ENCODE data around the gene ANGPTL2.
"Not testable (repeated sequence)": the region's sequence is repeated elsewhere in the genome, so short reads cannot be mapped to it uniquely, and the experiment has no call there.

ANGPTL2 gene, protein sequence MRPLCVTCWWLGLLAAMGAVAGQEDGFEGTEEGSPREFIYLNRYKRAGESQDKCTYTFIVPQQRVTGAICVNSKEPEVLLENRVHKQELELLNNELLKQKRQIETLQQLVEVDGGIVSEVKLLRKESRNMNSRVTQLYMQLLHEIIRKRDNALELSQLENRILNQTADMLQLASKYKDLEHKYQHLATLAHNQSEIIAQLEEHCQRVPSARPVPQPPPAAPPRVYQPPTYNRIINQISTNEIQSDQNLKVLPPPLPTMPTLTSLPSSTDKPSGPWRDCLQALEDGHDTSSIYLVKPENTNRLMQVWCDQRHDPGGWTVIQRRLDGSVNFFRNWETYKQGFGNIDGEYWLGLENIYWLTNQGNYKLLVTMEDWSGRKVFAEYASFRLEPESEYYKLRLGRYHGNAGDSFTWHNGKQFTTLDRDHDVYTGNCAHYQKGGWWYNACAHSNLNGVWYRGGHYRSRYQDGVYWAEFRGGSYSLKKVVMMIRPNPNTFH

DNA sequence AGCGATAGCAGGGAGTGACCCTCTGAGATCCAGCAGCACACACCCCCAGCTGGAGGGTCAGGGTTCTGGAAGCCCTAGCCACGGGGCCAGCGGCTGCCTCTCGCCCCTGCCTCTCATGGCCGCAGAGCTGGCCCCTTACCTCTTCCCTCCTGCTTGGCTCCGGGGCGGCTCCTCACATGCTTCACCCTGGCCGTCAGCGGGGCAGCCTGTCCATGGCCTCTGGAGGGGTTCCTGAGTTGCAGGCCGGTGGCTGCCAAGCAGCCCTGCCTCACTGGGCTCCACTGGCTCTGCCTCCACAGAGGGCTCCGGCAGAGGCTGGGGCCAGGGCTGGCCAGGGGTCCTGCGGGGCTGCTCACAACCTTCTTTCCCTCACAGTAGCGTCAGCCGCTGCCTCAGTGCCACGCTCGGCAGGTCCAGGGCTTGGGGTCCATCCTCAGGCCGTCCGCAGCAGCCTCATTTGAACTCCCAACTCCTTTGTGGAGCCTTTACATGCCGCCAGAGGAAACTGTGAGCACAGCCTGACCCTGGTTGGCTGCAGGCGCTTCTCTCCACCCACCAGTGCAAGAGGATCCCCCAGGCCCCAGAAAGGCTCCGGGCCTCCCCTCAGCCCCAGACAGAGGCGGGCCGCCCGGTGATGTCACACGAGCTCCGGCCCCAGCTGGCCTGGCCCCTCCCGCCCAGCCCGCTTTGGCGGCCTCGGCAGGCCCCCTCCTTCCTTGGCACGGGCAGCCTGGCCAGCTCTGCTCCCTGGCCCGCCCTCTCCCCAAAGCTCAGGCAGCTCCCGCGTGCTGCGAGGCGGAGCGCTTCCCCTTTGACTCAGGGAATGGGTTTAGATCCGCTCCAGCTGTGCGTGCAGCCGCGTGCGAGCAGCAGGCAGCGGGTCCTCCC lies at the start of gene ANGPTL2:
Gene ANGPTL2, minus strand, starts transcription at position 460 of the 888 bp plus-strand sequence. CDS start 13,904 bp downstream, outside the sequence.
- TF ChIP-seq, protein P1, sequence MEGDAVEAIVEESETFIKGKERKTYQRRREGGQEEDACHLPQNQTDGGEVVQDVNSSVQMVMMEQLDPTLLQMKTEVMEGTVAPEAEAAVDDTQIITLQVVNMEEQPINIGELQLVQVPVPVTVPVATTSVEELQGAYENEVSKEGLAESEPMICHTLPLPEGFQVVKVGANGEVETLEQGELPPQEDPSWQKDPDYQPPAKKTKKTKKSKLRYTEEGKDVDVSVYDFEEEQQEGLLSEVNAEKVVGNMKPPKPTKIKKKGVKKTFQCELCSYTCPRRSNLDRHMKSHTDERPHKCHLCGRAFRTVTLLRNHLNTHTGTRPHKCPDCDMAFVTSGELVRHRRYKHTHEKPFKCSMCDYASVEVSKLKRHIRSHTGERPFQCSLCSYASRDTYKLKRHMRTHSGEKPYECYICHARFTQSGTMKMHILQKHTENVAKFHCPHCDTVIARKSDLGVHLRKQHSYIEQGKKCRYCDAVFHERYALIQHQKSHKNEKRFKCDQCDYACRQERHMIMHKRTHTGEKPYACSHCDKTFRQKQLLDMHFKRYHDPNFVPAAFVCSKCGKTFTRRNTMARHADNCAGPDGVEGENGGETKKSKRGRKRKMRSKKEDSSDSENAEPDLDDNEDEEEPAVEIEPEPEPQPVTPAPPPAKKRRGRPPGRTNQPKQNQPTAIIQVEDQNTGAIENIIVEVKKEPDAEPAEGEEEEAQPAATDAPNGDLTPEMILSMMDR (IDR thresholded peaks at IDR 0.05; ENCODE audit: borderline replicate concordance, control extremely low read depth, extremely low read depth, insufficient read depth, missing control alignments) = no peak
- in situ Hi-C loops (cut with MboI; ENCODE audit: low sequenced_read_pairs, unreplicated experiment) = no loop called here
- peak; percentile 71 for DNase-seq (ENCODE audit: low spot score)

DNA sequence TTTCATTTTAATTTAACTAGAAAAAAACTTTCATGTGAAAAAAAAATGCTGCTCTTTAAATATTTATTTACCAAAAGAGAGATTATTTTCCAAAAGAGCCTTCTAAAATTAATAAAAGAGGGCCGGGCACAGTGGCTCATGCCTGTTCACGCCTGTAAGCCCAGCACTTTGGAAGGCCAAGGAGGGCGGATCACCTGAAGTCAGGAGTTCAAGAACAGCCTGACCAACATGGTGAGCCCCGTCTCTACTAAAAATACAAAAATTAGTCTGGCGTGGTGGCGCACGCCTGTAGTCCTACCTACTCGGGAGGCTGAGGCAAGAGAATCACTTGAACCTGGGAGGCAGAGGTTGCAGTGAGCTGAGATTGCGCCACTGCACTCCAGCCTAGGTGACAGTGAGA lies 48.9 kb upstream of the ANGPTL2 start:
- in situ Hi-C loops (cut with MboI; ENCODE audit: low sequenced_read_pairs, unreplicated experiment); DNase-seq (ENCODE audit: low spot score): not testable (repeated sequence)

DNA sequence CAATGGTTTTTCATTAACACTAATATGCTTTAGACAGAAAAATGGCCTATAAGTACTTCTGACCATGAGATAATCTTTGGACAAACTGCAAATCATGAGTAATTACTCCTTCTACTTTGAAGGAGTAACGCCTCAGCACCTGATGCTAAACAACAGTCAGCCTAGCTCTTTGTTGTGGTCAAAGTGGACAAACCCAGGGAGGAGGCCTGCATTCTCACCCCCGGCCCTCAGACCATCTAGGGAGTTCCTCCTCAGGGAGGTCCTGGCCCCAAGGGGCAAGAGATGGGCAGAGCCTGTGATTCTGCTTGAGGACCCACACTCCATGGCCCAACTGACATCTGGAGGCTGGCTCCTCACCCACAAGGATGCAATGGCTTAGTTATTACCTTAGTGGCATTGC lies 48.2 kb upstream of the ANGPTL2 start:
- DNase-seq (ENCODE audit: low spot score) = peak; percentile 58
- TF ChIP-seq, protein P1 (IDR thresholded peaks at IDR 0.05; ENCODE audit: borderline replicate concordance, control extremely low read depth, extremely low read depth, insufficient read depth, missing control alignments) = no peak
- in situ Hi-C loops (cut with MboI; ENCODE audit: low sequenced_read_pairs, unreplicated experiment) = no loop called here

DNA sequence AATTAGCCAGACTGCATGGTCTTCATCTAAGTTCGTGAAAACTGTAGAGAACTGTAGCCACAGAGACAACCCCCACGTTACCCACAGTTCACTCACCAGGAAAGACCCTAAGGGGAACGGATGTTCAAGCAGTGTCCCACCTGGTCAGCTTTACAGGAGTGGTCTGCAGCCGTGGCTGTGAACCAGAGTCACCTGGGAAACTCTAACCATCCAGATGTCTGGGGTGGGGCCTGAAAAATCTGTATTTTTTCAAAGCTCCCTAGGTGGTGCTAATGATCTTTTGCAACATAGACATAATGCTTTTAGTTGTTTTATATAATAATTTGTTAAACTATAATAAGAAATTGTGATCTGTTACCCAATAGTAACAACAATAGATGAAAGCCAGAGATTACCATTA lies 47.7 kb upstream of the ANGPTL2 start:
- TF ChIP-seq, protein P1 (IDR thresholded peaks at IDR 0.05; ENCODE audit: borderline replicate concordance, control extremely low read depth, extremely low read depth, insufficient read depth, missing control alignments) = no peak
- in situ Hi-C loops (cut with MboI; ENCODE audit: low sequenced_read_pairs, unreplicated experiment) = no loop called here
- DNase-seq (ENCODE audit: low spot score) = no peak

DNA sequence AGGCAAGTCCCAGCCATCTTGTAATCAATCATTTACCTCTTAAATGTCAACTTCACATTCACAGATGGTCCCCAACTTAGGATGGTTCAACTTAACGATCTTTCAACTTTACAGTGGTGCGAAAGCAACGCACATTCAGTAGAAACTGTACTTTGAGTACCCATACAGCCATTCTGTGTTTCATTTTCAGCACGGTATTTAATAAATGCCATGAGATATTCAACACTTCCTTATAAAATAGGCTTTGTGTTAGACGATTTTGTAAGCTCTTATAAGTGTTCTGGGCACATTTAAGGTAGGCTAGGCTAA lies 47.1 kb upstream of the ANGPTL2 start:
- no peak for DNase-seq (ENCODE audit: low spot score)
- in situ Hi-C loops (cut with MboI; ENCODE audit: low sequenced_read_pairs, unreplicated experiment) = no loop called here
- TF ChIP-seq, protein P1 (IDR thresholded peaks at IDR 0.05; ENCODE audit: borderline replicate concordance, control extremely low read depth, extremely low read depth, insufficient read depth, missing control alignments) = no peak

DNA sequence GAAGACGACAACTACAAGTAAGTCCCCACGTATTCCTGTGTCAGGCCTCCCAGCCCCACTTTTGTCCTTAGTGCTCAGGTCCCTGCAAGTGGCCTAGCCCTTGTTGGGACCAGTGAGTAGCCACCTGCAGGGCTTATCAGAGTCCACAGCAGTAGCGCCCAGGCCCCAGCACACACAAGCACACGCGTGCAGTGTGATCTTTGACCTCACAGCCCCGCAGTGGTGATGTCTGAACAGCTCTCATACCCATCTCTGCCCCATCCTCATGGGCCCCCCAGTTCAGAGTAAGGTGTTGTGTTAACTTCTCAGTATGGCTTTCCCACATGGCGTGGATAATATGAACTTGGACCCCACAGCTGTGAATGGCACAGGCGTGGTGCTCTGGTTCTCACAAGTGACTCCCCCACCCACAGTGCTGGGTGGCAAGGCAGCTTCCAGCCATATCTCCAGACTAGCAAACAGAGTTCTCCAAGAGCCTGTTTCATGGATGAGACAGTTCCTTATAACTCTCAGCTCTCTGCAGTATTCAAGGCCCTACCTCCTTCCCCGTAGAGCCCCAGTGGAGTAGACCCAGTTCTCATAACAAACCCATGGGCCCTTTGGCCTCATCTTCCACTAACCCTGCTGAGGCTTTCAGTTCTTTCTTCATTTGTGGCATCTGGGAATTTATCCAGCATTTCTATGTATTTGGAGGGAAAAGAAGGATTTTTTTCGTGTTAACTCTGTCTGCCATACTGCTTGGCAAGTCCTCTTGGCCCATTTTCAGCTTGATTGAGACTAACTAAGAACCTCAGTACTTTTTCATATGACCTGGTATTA lies 46.5 kb upstream of the ANGPTL2 start:
- in situ Hi-C loops (cut with MboI; ENCODE audit: low sequenced_read_pairs, unreplicated experiment) = no loop called here

More for the DNA sequence above, 46.5 kb upstream of the ANGPTL2 start:
- TF ChIP-seq, protein P1 (IDR thresholded peaks at IDR 0.05; ENCODE audit: borderline replicate concordance, control extremely low read depth, extremely low read depth, insufficient read depth, missing control alignments) = no peak
- no peak for DNase-seq (ENCODE audit: low spot score)

Measured in GM13976 (cell line).